K562 (cell line): ENCODE data around the gene GLIPR1L1. TPM values are rescaled to one million over a fixed set of nuclear protein-coding genes. Genes with fewer than 3 reads are reported as not detected.

Experiments used
- ATAC-seq: fragments of 200-7000 bp; cut with Tn5 transposase; 3 replicates; pipeline ENCODE4 v1.9.1; 2020; ENCODE audit warnings: moderate library complexity
- BruUV-seq: library from RNA; stranded (reverse); fragments of 400-500 nt; replicated peaks from 2 replicates; lab custom pipeline; 2021; lab: Mats Ljungman, UMichigan
- CTCF ChIA-PET: fragments of 300-600 bp; formaldehyde crosslinking; extraction: SDS; loops from one replicate; lab custom pipeline; 2021; ENCODE audit warnings: low intra/inter-chr PET ratio; lab: Yijun Ruan, JAX
- POLR2A ChIA-PET: fragments of 300-600, 350-650 bp; sonication (Branson Sonifier 250); formaldehyde crosslinking; extraction: SDS; loops from one replicate; lab custom pipeline; 2021; ENCODE audit warnings: antibody characterized with exemption, inconsistent platforms; lab: Yijun Ruan, JAX
- DNase-seq, 4 experiments: peaks; one replicate each; pipeline versions ENCODE4 v3.0.0 to v3.0.0-alpha.2; 2011 to 2018; ENCODE audit warnings: low spot score in 3 of 4, mixed read lengths in 3 of 4; ENCODE audit errors: extremely low read depth in 1 of 4
- FAIRE-seq: peaks from 2 replicates; lab custom pipeline; 2011; peaks lifted over from hg19 to GRCh38; lab: Jason Lieb, UNC
- H2AFZ ChIP-seq: 2 replicates; pipeline ENCODE4 v1.6.0; 2011; ENCODE audit warnings: low read depth, low read length, control low read depth, inconsistent platforms
- H3K27ac ChIP-seq: fragments of 200-600 bp; 3 replicates; pipeline ENCODE4 v1.8.0; 2011; ENCODE audit warnings: low read depth, mild to moderate bottlenecking, control low read depth, inconsistent platforms, low read length, moderate library complexity, mixed read lengths; ENCODE audit errors: extremely low read depth
- H3K27me3 ChIP-seq, 2 experiments: fragments of 300-600 bp in 1 of 2; 2 replicates in 1 of 2; 3 replicates in 1 of 2; pipeline versions ENCODE4 v1.6.0 to v1.8.0; 2011; ENCODE audit warnings: inconsistent platforms in 2 of 2, low read length in 2 of 2, mild to moderate bottlenecking in 1 of 2, mixed read lengths in 1 of 2, moderate library complexity in 1 of 2; ENCODE audit not compliant: control insufficient read depth in 2 of 2, insufficient read depth in 2 of 2
- H3K36me3 ChIP-seq: fragments of 300-600 bp; 3 replicates; pipeline ENCODE4 v1.8.0; 2011; ENCODE audit warnings: mild to moderate bottlenecking, low read length, inconsistent platforms; ENCODE audit not compliant: control insufficient read depth, insufficient read depth
- H3K4me1 ChIP-seq, 2 experiments: fragments of 200-600 bp in 1 of 2; replicated peaks in 1 of 2; 2 replicates in 1 of 2; 3 replicates in 1 of 2; pipeline versions ENCODE4 v1.5.1 to v1.8.0; 2011; ENCODE audit warnings: inconsistent platforms in 2 of 2, low read length in 2 of 2, mild to moderate bottlenecking in 1 of 2, mixed read lengths in 1 of 2, moderate library complexity in 1 of 2; ENCODE audit not compliant: control insufficient read depth in 2 of 2, insufficient read depth in 2 of 2
- H3K4me2 ChIP-seq: 2 replicates; pipeline ENCODE4 v1.6.1; 2011; ENCODE audit warnings: low read length, control low read depth, inconsistent platforms, mixed read lengths; ENCODE audit not compliant: insufficient read depth
- H3K4me3 ChIP-seq: fragments of 200-600 bp; sonication (generic), shearing (Covaris generic); 2 replicates; pipeline ENCODE4 v1.5.1; 2016; ENCODE audit warnings: control low read depth, inconsistent platforms
- H3K79me2 ChIP-seq: fragments of 200-600 bp; 3 replicates; pipeline ENCODE4 v1.8.0; 2011; ENCODE audit warnings: low read length, inconsistent platforms; ENCODE audit not compliant: control insufficient read depth, insufficient read depth
- H3K9ac ChIP-seq, 2 experiments: 2 replicates each; pipeline versions ENCODE4 v1.6.0 to v1.6.1; 2011; ENCODE audit warnings: low read depth in 2 of 2, low read length in 2 of 2, control low read depth in 1 of 2, inconsistent platforms in 1 of 2, mild to moderate bottlenecking in 1 of 2, mixed read lengths in 1 of 2; ENCODE audit not compliant: insufficient read depth in 1 of 2
- H3K9me1 ChIP-seq: one replicate; pipeline ENCODE4 v1.6.0; 2011; ENCODE audit warnings: inconsistent platforms, mild to moderate bottlenecking, low read length, moderate library complexity; ENCODE audit not compliant: control insufficient read depth, insufficient read depth
- H3K9me3 ChIP-seq: replicated peaks from 2 replicates; pipeline ENCODE4 v1.5.1; 2011; ENCODE audit warnings: low read depth, low read length, inconsistent platforms; ENCODE audit not compliant: control insufficient read depth, insufficient read depth
- H4K20me1 ChIP-seq: replicated peaks from 2 replicates; pipeline ENCODE4 v1.6.1; 2011; ENCODE audit warnings: low read length, inconsistent platforms, mixed read lengths; ENCODE audit not compliant: control insufficient read depth, insufficient read depth
- CHD1 ChIP-seq: fragments of 200-600 bp; sonication (generic); IDR thresholded peaks from one replicate; pipeline ENCODE4 v1.6.1; 2012; ENCODE audit warnings: mild to moderate bottlenecking, moderate library complexity, low read length, inconsistent platforms
- KLF16 ChIP-seq: IDR thresholded peaks from 2 replicates; pipeline ENCODE4 v1.6.1; 2016; ENCODE audit warnings: antibody characterized with exemption
- MCM2 ChIP-seq: fragments of 450-650 bp; IDR thresholded peaks from 2 replicates; pipeline ENCODE4 v1.6.1; 2017; ENCODE audit warnings: low read depth, mild to moderate bottlenecking
- MEF2A ChIP-seq: IDR thresholded peaks from 2 replicates; pipeline ENCODE4 v1.6.1; 2011; ENCODE audit warnings: low read depth, mild to moderate bottlenecking, low read length, moderate library complexity; ENCODE audit not compliant: control insufficient read depth
- MGA ChIP-seq: fragments of 450-650 bp; IDR thresholded peaks from 2 replicates; pipeline ENCODE4 v1.6.1; 2016; ENCODE audit warnings: mild to moderate bottlenecking, moderate library complexity
- MIER1 ChIP-seq: fragments of 450-650 bp; IDR thresholded peaks from 2 replicates; pipeline ENCODE4 v1.6.1; 2016; ENCODE audit warnings: antibody characterized with exemption, mild to moderate bottlenecking, low read depth
- PATZ1 ChIP-seq: fragments of 250-450 bp; sonication (Bioruptor Pico); IDR thresholded peaks from 2 replicates; pipeline ENCODE4 v1.5.0; 2020; ENCODE audit warnings: mild to moderate bottlenecking, borderline replicate concordance
- TEAD2 ChIP-seq: fragments of 450-650 bp; IDR thresholded peaks from 2 replicates; pipeline ENCODE4 v1.6.1; 2016; ENCODE audit warnings: missing genetic modification characterization, control low read depth, missing compliant biosample characterization
- TRIM24 ChIP-seq, 2 experiments: fragments of 450-650 bp; IDR thresholded peaks; 2 replicates each; pipeline ENCODE4 v1.6.1; 2016
- YY1 ChIP-seq, 3 experiments: IDR thresholded peaks; 2 replicates each; pipeline ENCODE4 v1.6.1; 2011; ENCODE audit warnings: low read length in 2 of 3, mild to moderate bottlenecking in 2 of 3, moderate library complexity in 2 of 3, borderline replicate concordance in 1 of 3, control low read depth in 1 of 3, low read depth in 1 of 3; ENCODE audit not compliant: insufficient read depth in 3 of 3, insufficient replicate concordance in 2 of 3, control insufficient read depth in 1 of 3, insufficient read length in 1 of 3; ENCODE audit errors: extremely low read depth in 1 of 3
- WGBS: fragments of 100-300 bp; shearing (Covaris generic); methylation state at CpG from one replicate; pipeline ENCODE4 v1.1.6; 2016; ENCODE audit warnings: low coverage, mixed read lengths; ENCODE audit not compliant: insufficient coverage; ENCODE audit errors: missing lambda C conversion rate; 5-methylcytosine and 5-hydroxymethylcytosine counted together
- in situ Hi-C: fragments of 300-500 bp; cut with MboI; formaldehyde crosslinking; loops from 4 replicates; pipeline ENCODE4 v1.15.0; 2018; ENCODE audit warnings: inconsistent platforms, mixed read lengths
- intact Hi-C: fragments of 100-400 bp; cut with micrococcal nuclease; formaldehyde crosslinking; loops from 2 replicates; pipeline ENCODE4 v1.14.2; 2022
- polyA plus RNA-seq, 8 experiments: library from polyadenylated mRNA; depleted of rRNA in 4 of 8; stranded (reverse) in 5 of 8; unstranded in 3 of 8; fragments of >200 nt; fragmentation: Nextera tagmentation in 2 of 8; fragmentation: Illumina TruSeq in 1 of 8; extraction: Ambion mirVana in 2 of 8; extraction: Trizol in 1 of 8; gene quantifications; 2 replicates each; pipeline versions ENCODE4 v1.2.1 to v1.2.3, GENCODE V29; 2011 to 2014; ENCODE audit warnings: inconsistent platforms in 1 of 8, missing spikeins in 1 of 8
- total RNA-seq, 7 experiments: library from RNA; depleted of rRNA in 6 of 7; stranded (reverse); fragments of >200 nt in 6 of 7; fragmentation: Illumina TruSeq in 2 of 7; extraction: Trizol in 2 of 7; gene quantifications; 2 replicates each; pipeline versions ENCODE4 v1.2.1 to v1.2.3, GENCODE V29; 2011 to 2021; ENCODE audit warnings: low replicate concordance in 1 of 7

The GLIPR1L1 gene
- total and polyA plus RNA-seq, 9 of the 15 experiments (the other 6 are each of a cell fraction or from before 2014, with no cell fraction given) = not detected

GRCh38 chr12:75378354-75378753 lies 43.9 kb downstream of the GLIPR1L1 start:
- BruUV-seq = no TSS peak
- TF ChIP-seq TRIM24 (IDR thresholded peaks at IDR 0.05) = no peak
- no peak for TF ChIP-seq PATZ1 (CRISPR knock-in tag)
- TF ChIP-seq CHD1 = no peak
- TF ChIP-seq MCM2 = no peak
- TF ChIP-seq MEF2A = no peak
- no peak for TF ChIP-seq KLF16
- TF ChIP-seq TEAD2 (tag) = no peak
- no peak for TF ChIP-seq MIER1
- TF ChIP-seq MGA = no peak
- no peak for TF ChIP-seq YY1 (IDR thresholded peaks at IDR 0.05; ENCODE audit: borderline replicate concordance in 1 of 3, control insufficient read depth in 1 of 3, extremely low read depth in 1 of 3, insufficient read depth in 3 of 3, insufficient read length in 1 of 3, insufficient replicate concordance in 2 of 3, low read depth in 1 of 3, low read length in 2 of 3)

More at GRCh38 chr12:75378354-75378753, 43.9 kb downstream of the GLIPR1L1 start:
- WGBS = 10% methylated on average over 1 of the region's 1 CpG
- in situ Hi-C loops (no loop called here), intact Hi-C loops (no loop called here)
- Histone ChIP-seq H4K20me1 (no peaks in the 10 kb centered on the region), H2AFZ (no peak overlapping the region), H3K9me1 (no peaks in the 10 kb centered on the region), H3K27me3 (no peaks in the 10 kb centered on the region), H3K9ac (no peak overlapping the region), H3K4me3 (no peak overlapping the region), H3K27ac (no peak overlapping the region), H3K4me2 (no peak overlapping the region), H3K79me2 (no peaks in the 10 kb centered on the region), H3K9me3 (no peaks in the 10 kb centered on the region), H3K4me1 (no peaks in the 10 kb centered on the region), H3K36me3 (no peaks in the 10 kb centered on the region)
- ChIA-PET CTCF (no interaction called here), POLR2A (no interaction called here)
- no peak for DNase-seq
- no peak for ATAC-seq
- no peak for FAIRE-seq
